ENCODE data around the gene OGDHL.

Gene OGDHL

GRCh38 chr10:49688920-49689319, 73.2 kb downstream of the OGDHL start:
- DNase-seq = no peak

DNA sequence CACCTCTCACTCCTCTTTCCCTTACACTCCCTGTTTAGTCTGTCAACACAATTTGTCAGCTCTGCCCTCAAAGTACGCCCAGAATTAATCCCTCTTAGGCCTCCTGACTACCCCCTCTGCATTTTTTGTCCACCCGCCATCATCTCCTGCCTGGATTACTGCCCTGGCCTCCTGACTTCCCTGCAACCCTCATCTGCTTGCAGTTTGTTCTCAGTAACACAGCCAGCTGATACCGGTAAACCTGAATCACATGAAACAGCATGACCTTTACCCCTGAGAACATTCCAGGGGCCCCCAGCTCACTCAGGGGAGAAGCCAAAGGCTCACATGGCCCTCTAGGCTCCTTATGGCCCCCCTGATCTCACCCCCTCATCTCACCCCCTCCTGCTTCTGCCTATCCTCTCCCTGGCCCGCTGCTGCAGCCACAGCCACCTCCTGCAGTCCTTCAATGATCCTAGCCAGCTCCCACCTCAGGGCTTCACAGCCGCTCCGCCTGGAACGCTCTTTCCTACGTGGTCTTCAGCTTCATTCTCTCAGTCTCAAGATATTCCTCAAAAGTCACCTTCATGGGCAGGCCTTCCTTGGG, 73.8 kb downstream of the OGDHL start:
- DNase-seq = peak in 1 of 14 donors; percentile 2

DNA sequence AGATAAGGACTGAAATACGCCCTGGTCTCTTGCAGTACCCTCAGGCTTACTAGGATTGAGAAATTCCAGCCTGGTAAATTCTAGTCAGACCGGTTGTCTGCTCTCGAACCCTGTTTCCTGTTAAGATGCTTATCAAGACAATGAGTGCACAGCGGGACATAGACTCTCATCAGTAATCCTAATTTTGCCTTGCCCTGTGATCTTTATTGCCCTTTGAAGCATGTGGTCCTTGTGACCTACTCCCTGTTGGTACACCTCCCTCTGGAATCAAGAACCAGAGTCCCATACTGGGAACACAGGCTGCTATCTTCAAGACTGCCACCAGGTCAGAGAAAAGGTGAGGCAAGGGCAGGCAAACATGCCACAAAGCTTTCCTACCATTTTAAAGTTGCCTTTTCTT, 75.5 kb downstream of the OGDHL start:
- no peak for DNase-seq

All from C1 segment of cervical spinal cord (tissue), 14 donors.